Measurements from ENCODE around the gene GRIK4. TPM values are rescaled to one million over a fixed set of nuclear protein-coding genes. Genes with fewer than 3 reads are reported as not detected.

GRIK4 gene
- total and polyA plus RNA-seq, 8 donors = 0.02 TPM; not detected in 7

DNA sequence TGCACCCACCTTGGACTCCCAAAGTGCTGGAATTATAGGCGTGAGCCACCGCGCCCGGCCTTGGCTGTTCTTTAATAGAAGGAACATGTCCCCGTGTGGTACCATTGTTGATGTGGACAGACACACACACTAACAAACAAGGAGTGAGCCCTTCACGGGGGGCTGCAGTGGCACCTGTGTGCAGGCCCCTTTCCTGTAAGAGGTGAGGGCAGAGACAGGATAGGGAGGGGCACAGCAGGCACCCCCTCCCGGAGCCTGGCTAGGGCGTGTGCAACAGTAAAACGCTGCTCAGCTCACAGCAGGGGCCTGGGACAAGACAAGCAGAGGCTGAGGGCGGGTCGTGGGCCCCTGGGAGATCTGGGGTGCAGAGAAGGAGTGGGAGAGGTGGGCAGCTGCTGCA, 37.8 kb downstream of the GRIK4 start:
- no peak for DNase-seq
- H3K4me1 ChIP-seq = peaks cover 4 to 16% (median 8%) of the 10 kb centered on the region in 3 donors
- no peak for ATAC-seq
- FAIRE-seq = no peak
- H3K36me3 ChIP-seq = no peaks in the 10 kb centered on the region
- WGBS, 2 donors = 83 to 89% methylated on average over 11 of the region's 11 CpGs
- intact Hi-C loops (cut with DNase I) = no loop called here
- H3K27ac ChIP-seq = no peak overlapping the region
- TF ChIP-seq, protein P1, sequence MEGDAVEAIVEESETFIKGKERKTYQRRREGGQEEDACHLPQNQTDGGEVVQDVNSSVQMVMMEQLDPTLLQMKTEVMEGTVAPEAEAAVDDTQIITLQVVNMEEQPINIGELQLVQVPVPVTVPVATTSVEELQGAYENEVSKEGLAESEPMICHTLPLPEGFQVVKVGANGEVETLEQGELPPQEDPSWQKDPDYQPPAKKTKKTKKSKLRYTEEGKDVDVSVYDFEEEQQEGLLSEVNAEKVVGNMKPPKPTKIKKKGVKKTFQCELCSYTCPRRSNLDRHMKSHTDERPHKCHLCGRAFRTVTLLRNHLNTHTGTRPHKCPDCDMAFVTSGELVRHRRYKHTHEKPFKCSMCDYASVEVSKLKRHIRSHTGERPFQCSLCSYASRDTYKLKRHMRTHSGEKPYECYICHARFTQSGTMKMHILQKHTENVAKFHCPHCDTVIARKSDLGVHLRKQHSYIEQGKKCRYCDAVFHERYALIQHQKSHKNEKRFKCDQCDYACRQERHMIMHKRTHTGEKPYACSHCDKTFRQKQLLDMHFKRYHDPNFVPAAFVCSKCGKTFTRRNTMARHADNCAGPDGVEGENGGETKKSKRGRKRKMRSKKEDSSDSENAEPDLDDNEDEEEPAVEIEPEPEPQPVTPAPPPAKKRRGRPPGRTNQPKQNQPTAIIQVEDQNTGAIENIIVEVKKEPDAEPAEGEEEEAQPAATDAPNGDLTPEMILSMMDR (IDR thresholded peaks at IDR 0.05) = no peak
- no peak overlapping the region for H3K4me3 ChIP-seq
- H3K27me3 ChIP-seq = no peaks in the 10 kb centered on the region
- H3K9me3 ChIP-seq = no peaks in the 10 kb centered on the region

DNA sequence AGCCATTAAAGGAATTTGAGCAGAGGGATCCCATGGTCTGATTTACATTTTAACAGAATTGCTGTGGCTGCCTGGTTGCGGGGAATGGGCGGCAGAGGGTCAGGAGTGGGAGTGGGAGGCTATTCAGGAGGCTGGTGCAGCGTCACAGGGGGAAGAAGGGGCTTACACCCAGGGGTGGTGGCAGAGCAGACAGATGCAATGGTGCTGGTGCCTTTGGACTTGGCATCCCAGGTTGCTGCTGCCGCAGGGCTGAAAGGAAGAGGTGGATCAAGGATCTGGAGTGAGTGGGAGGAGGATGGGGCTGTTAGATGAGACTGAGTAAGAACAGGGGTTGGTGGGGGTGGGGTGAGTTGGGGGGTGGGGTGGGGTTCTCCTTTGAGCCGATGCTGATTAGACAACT, 38.5 kb downstream of the GRIK4 start:
- H3K4me1 ChIP-seq = peaks cover 4 to 16% (median 8%) of the 10 kb centered on the region in 3 donors
- FAIRE-seq = no peak
- no peaks in the 10 kb centered on the region for H3K36me3 ChIP-seq
- intact Hi-C loops (cut with DNase I) = no loop called here
- no peak overlapping the region for H3K4me3 ChIP-seq
- H3K27me3 ChIP-seq = no peaks in the 10 kb centered on the region
- TF ChIP-seq, protein P1 (IDR thresholded peaks at IDR 0.05) = no peak
- WGBS, 2 donors = 76 to 83% methylated on average over 5 of the region's 5 CpGs
- no peaks in the 10 kb centered on the region for H3K9me3 ChIP-seq
- no peak for ATAC-seq
- no peak for DNase-seq
- no peak overlapping the region for H3K27ac ChIP-seq

DNA sequence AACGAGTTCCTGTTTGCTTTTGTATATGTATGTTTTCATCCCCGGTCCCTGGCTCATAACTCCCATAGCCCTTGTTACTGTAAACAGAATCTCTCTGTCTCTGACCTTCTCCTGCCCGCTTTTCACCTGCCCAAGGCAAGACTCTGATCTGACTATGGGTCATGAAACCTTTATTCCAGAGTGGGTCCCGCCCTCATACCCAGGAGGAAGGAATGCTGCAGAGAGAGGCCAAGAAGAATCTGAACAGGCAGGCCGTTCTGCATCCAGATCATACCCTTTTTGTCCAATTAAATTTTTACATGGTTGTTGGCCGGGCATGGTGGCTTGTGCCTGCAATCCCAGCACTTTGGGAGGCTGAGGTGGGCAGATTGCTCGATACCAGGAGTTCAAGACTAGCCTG, 39.6 kb downstream of the GRIK4 start:
- intact Hi-C loops (cut with DNase I) = no loop called here
- Histone ChIP-seq H3K4me1 (peaks cover 4 to 16% (median 8%) of the 10 kb centered on the region in 3 donors), H3K4me3 (no peak overlapping the region), H3K9me3 (no peaks in the 10 kb centered on the region), H3K36me3 (no peaks in the 10 kb centered on the region), H3K27ac (no peak overlapping the region), H3K27me3 (no peaks in the 10 kb centered on the region)
- TF ChIP-seq, protein P1 (IDR thresholded peaks at IDR 0.05) = no peak
- FAIRE-seq (no peak), ATAC-seq (no peak), DNase-seq (no peak)
- 87 to 92% methylated on average over 7 of the region's 7 CpGs for WGBS, 2 donors

DNA sequence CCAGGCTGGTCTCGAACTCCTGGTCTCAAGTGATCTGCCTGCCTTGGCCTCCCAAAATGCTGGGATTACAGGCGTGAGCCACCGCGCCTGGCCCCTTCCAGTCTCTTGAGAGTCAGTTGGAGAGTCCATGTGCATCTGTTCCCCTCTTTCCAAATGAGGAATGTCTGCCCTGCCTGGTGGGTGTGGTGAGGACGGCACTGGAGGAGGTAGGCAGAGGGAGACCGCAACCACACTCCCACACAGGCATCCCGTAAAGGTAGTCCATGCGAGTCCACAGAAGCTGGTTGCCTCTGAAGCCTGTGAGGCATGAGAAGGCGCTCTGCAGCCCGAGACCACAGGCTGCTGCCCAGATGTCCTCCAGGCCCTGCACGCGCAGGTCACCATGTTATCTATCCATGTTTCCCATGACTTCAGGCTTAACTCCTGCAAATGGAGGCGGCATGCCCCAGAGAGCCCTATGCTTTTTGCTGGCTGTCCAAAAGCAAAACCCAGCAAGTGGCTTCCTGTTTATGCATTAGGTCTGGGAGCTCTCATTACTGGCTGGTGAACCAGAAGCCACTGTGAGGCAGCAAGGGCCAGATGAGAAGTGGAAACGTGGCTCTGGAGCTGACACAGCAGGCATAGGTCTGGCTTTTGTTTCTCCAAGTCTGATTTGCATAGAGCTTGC, 43.4 kb downstream of the GRIK4 start:
- no peak for DNase-seq
- 86 to 91% methylated on average over 13 to 14 of the region's 14 CpGs for WGBS, 2 donors
- no peaks in the 10 kb centered on the region for H3K27me3 ChIP-seq
- H3K4me3 ChIP-seq = no peak overlapping the region
- no peak for ATAC-seq
- no peak for FAIRE-seq
- no peaks in the 10 kb centered on the region for H3K9me3 ChIP-seq
- no peaks in the 10 kb centered on the region for H3K36me3 ChIP-seq
- TF ChIP-seq, protein P1 (IDR thresholded peaks at IDR 0.05) = no peak
- H3K27ac ChIP-seq = no peak overlapping the region
- H3K4me1 ChIP-seq = no peaks in the 10 kb centered on the region
- intact Hi-C loops (cut with DNase I) = no loop called here

DNA sequence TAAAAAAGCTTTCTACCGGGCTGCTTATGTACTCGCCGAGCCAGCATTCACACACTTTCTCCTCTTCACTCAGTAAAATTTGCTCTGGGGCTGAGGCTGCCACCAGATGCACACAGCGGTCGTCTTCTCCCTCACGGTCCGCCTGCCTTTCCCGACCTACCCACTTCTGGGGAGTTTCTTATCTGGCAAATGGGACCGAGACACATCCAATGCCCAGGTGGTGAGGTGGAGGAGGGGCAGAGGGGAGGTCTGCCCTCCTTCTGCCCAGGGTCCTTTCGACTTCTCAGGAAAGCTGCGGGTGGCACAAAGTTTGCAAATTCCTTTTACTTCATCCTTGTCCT, 43.9 kb downstream of the GRIK4 start:
- ATAC-seq = no peak
- no peak overlapping the region for H3K27ac ChIP-seq
- TF ChIP-seq, protein P1 (IDR thresholded peaks at IDR 0.05) = no peak
- no peaks in the 10 kb centered on the region for H3K9me3 ChIP-seq
- no peak overlapping the region for H3K4me3 ChIP-seq
- H3K4me1 ChIP-seq = no peaks in the 10 kb centered on the region
- 64 to 72% methylated on average over 11 of the region's 11 CpGs for WGBS, 2 donors
- DNase-seq = no peak
- intact Hi-C loops (cut with DNase I) = no loop called here
- FAIRE-seq = no peak
- no peaks in the 10 kb centered on the region for H3K36me3 ChIP-seq
- H3K27me3 ChIP-seq = no peaks in the 10 kb centered on the region

All from pancreas (tissue), 10 donors.